HG03571 (cell line): ENCODE data around the gene CEBPE.
A peak's percentile ranks its signal among the peaks of the same experiment; 100 is the strongest.

Source experiments
- ATAC-seq: cut with Tn5 transposase; IDR thresholded peaks from one replicate; pipeline ENCODE4 v1.9.1; 2021; ENCODE audit not compliant: unreplicated experiment

Gene CEBPE

DNA sequence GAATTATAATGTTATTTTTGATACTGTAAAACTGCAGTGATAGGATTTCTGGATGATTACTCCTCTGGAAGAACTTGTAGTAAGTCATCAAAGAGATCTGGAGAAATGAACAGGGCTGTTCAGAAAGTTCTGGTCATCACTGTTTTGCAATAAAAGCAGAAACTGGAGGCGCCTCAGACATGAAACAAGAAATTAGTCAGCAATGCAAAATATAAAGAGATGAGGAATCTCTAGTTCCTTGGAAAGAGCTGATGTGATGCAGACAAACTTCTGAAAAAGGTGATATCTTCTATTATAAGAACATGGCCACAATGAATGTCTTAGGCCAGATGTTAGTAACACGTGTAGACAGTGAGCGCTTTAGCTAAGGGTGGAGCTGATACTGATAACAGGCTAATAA lies 33.6 kb downstream of the CEBPE start:
- ATAC-seq: no peak

DNA sequence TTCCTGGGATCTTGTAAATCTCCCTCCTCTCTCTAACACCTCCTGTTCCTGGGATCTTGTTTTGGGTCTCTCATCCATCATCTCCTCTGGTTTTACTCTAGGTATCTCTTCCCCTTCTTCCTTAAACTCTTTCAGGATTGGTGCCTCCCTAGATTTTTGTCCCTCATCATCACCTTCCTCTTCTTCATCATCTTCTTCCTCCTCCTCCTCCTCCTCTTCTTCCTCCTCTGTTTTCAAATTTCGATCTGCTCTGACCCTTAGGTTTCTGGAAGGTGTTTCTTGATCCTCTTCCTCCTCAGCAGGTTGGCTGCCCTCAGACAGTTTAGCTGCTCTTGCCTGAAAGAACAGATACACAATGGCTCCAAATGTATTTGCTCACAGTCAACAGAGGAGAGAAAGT lies 38.6 kb downstream of the CEBPE start:
- ATAC-seq: no peak

DNA sequence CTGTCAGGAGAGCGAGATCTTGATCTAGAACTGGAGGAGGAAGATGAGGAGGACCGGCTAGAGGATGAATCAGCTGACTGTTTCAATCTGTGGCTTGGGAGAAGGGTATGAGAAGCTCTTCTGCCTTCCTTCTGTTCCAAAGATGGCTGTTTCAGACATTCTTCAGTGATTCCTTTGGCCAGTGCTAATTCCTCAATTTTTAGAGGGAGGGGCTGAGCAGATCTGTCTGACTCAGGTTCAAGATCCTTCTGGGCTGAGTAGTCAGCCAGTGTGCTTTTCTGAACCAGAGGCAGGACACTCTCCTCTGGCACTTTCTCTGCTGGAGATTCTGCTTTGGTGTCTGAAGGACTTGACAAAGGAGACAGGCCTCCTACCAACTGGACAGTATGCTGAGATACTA lies 39.3 kb downstream of the CEBPE start:
- ATAC-seq: no peak

DNA sequence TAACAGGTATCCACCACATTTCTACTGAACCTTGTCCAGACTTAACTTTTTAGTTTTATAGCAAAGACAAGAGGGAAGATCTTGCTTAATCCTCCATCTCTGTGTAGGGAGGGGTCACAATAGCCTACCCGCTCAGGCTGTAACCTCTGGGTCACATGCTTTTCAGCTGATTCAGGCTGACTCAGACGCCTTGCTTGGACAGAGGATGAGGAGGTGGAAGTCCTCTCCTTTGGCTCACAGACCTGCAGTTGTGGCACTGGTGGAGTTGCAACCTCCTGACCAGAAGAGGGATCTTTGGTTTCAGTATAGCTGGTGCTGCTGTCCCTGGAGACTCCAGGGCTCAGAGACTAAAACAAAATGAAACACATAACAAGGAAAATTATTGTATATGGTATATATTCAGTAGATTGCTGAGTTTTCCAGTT lies 40.4 kb downstream of the CEBPE start:
- ATAC-seq: no peak

DNA sequence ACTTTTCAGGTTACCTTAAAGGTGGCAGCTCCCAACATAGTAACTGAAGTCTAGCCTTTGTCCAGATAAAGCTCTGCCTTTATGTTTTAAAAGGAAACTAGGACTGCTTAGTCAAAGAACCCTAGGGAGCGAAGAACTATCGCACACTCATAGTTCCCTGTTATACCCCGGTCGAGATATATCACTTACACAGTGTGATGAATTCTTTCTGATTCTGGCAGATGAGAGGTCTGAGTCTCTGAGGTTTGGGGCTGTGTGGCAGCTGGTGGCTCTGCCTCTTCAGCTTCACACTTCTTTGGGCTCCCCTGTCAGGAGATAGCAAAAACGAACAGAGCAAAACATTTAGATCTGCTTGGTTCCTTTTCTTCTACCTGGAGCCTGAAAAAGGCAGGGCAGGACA lies 41.1 kb downstream of the CEBPE start:
- no peak for ATAC-seq

DNA sequence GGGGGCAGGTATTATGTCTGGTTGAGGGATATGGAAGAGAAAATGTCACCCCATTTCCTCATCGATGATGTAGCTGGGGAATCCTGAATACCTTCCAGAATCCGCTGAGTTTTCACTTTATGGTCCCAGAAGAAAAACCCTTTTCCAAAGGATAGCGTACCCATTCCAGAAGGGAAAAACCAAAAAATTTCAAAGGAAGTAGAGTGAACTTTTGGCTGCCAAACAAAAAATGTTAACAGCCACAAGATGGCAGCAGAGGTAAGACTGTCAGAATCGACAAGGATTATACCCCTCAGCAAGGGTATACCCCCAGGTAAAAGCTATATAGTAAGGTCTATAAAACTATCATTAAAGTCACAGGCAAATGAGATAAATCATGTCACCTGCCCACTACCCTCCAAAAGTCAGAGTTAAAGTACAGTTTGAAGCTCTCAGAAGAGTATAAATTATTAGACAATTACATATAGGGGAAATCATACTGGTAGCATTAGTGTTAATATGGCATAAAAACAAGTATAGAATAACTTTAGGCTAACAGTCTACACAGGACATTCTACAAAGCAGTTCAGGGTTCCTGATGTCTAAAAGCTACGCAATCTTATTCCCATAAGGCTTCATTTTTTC lies 42.2 kb downstream of the CEBPE start:
- ATAC-seq: no peak

DNA sequence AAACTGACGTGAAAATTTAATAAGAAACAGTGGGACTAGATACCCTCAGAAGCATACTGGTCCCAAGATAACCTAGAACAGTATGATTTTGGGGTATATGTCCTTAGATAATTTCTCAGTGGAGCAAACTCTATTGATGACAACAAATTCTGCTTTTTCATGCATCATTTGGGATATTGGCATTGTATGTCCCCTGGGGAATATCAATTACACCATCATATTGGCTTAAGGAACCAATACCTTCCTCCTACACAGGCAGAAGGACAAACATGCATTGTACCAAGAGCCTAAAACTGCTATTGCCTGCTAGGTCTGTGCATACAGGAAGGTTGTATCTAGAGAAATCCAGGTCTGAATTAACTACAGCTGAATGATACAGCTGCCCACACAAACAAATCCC lies 44.1 kb downstream of the CEBPE start:
- ATAC-seq: no peak

DNA sequence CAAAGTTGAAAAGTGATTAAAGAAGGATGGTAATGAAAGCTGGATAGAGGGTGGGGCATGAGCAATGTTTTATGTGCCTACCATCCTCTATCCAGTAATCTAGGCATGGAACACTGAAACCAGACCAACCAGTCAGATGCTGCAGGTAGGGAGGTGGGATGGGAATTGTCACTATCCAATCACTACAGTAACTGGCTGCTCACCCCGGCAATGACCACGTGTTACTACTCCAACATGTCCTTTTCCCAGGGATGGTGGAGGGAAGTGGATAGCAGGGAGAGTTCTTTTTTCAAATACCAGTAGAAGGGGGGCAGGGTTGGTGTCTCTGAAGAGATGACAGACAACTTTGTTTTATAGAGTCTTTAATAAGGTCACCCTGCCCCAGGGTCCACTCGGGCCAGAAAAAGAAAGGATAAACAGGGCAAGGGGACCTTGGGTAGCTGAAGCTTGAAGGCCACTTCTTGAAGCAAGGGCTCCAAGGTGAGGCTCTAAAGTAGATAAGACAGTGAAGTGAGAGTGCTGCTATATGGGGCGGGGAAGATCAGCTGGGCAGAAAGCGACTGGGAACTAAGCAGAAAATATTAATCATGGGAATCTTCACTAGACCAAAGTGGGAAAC lies 47.0 kb downstream of the CEBPE start:
- no peak for ATAC-seq

DNA sequence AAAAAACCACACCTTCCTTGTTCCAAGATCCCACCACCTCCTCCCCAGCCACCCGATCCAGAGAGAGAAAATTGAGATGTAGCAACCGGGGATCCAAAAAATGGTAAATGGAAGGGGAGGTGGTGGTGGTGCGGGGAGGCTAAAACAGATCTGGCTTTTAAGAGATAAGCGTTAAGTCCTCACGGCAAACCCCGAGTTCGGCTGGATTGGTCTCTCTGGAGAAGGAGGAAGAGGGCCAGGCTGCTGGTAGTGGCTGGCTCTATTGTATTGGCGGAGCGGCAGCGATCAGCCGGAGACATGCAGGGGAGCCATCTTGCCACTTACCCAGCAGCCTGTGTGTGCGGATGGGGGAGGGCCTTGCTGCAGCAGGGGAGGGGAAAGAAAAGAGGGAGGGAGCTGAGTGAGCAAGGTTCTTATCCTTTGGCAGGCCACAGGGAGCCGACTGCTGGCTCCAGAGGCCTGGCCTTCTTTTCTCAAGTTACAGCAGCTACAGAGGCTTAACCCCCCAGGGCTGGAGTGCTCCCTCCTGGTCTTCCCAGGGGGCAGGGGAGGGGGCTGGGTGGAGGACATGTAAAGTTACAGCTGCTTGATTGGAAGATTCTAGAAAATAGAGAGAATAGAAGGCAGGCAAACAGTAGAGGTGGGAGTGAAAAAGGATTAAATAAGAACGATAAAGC lies 47.7 kb downstream of the CEBPE start:
- ATAC-seq: peak; percentile 76

DNA sequence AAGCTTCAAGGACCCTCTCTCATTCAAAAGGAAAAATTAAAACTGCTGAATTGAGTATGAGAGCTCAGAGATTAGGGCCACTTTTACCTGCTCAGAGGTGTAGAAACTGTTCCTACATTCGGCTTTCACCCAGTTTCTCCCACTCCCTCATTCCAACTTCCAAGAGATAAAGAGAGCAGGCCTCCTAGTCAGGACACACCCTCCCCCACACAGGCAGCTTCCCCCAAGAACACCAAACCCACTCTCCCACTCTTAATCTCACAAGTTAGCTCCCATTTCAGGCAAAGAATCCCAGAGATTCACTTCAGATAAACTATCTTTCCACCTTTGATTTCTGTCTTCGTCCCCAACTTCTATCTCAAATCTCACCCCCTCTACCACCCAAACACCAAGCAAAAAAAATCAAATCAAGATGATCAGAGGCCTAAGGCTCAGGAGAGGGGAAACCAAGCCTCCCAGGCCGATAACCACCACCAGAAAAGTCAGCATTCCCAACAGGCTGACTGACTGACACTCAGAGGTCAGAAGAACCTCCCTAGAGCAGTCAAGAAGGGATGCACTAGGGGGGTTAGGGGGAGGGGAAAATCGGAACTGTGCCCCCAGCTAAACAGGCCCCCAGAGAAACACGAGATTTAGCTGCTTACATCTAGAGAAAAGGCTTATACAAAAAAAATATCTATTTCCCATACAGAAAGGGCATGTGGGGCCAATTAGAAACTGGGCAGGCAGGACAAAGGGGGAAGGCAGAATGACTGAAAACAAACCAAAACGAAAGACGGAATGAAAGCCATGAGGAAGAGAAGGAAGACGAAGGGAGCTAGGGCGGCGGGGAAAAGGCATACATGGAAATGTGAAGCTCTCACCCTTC lies 48.6 kb downstream of the CEBPE start:
- ATAC-seq: no peak

DNA sequence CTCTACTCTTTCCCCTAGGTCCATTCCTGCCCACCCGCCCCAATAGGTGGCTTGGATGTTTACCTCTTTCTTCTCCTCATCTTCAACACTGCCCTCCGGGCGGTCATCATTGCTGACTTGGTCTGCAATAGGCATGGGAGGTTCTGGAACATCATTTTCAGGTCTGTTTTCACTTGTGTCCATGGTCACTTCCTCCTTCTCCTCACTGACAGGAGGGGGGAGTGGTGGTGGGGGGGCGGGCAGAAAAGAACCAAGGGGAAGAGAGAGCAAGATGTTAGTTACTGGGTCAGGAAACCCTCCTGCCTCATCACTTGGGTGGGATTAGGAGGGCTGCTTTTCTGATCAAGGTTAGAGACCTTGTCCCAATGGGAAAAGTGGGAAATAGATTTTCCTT lies 49.6 kb downstream of the CEBPE start:
- peak; percentile 8 for ATAC-seq

DNA sequence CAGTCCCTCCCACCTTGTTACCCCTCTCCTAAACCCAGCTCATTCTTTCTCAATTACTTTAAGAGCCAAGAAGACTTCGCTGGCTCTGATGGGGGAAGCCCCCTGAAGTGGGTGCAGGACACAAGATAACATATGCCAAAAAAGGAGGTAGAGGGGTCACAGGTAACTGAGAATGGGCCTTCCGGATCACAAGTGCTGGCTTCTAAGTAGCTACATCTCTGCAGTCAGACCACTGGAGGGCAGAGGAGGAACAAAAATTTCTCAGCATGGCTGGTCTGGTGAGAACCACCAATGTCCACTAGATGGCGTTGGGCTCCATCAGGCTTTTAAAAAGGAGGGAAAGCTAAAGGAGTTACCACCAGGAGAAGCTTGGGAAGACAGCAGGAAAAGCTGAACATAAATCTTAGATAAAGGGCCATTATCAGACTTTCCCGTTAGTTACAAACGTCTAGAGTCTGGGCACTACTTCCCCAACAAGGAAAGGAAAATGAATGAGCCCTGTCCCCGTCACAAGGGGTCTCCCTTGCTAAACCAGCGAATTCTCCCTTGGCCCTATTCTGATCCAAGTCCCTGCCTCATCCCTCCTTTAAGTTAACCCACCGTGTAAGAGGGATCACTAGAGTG lies 50.2 kb downstream of the CEBPE start:
- ATAC-seq: peak; percentile 56

DNA sequence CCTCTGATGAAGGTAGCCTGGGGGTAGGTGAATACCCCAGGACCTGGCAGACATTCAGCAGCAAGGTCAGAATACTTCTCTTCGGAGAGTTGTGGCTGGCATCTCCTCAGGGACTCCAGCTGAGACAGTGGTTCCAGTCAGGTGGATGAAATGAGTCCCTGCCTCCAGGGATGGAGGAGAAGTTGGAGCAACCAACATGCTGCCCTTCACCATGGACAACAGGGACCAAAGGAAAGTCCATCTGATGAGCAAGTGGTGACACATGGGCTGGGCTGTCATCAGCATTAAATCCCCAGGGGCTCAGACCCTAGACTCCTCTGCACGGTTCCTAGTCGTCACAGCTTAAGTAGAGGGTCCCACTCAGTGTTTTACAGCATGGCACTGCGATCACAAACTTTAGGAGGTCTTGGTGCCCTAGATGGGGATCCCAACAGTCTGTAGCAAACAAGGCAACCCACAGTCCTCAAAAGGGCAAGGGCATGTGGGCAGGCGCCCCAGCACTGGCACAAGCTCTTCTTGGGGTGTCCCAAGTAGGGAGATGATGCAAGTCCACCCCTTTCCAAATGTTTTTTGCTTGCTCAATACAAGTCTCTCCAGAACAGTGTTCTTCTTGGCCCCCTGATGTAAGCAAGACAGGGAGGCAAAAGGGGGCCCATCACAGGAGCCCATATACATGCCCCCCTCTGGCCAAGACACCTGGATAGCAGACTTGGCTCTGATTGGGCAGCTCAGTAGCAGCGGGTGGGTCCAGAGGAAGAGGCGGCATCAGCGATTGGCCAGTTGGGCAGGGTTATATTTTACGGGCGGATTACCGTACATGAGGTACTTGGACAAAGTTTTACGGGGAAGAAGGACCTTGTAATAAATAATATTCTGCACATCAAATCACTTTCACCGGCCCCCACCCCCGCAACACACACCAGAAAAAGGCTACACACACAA lies 50.9 kb downstream of the CEBPE start:
- no peak for ATAC-seq
